ENCODE results near the gene GID4.

Gene GID4

GRCh38 chr17:18027280-18027679 is 11.9 kb upstream of the GID4 start:
- Mint-ChIP-seq H3K9me3 (no peaks in the 10 kb centered on the region), H3K36me3 (ENCODE audit: low read depth) (peaks cover 14% of the 10 kb centered on the region), H3K4me3 (no peak overlapping the region), H3K27ac (no peak overlapping the region), H3K27me3 (no peaks in the 10 kb centered on the region), H3K4me1 (ENCODE audit: low read depth) (peaks cover 20% of the 10 kb centered on the region)

GRCh38 chr17:18028114-18028951 is 10.9 kb upstream of the GID4 start:
- Mint-ChIP-seq H3K4me1 (ENCODE audit: low read depth) (peaks cover 30% of the 10 kb centered on the region), H3K36me3 (ENCODE audit: low read depth) (peaks cover 14% of the 10 kb centered on the region), H3K27me3 (no peaks in the 10 kb centered on the region), H3K27ac (no peak overlapping the region), H3K4me3 (no peak overlapping the region), H3K9me3 (no peaks in the 10 kb centered on the region)

- Mint-ChIP-seq H3K27me3 (no peaks in the 10 kb centered on the region), H3K36me3 (ENCODE audit: low read depth) (peaks cover 8% of the 10 kb centered on the region), H3K9me3 (no peaks in the 10 kb centered on the region), H3K4me1 (ENCODE audit: low read depth) (peaks cover 34% of the 10 kb centered on the region), H3K4me3 (no peak overlapping the region), H3K27ac (no peak overlapping the region)
These were observed 10.2 kb upstream of the GID4 start for GRCh38 chr17:18028952-18029540.

GRCh38 chr17:18031955-18032354 is 7.3 kb upstream of the GID4 start:
- Mint-ChIP-seq H3K4me3 (no peak overlapping the region), H3K27ac (no peak overlapping the region), H3K36me3 (ENCODE audit: low read depth) (no peaks in the 10 kb centered on the region), H3K9me3 (no peaks in the 10 kb centered on the region), H3K4me1 (ENCODE audit: low read depth) (peaks cover 20% of the 10 kb centered on the region), H3K27me3 (no peaks in the 10 kb centered on the region)

- no peaks in the 10 kb centered on the region for H3K36me3 Mint-ChIP-seq (ENCODE audit: low read depth)
These were observed 5.6 kb upstream of the GID4 start for GRCh38 chr17:18033442-18034099.

GRCh38 chr17:18035704-18036103 is 3.5 kb upstream of the GID4 start:
- Mint-ChIP-seq H3K4me3 (no peak overlapping the region), H3K27me3 (no peaks in the 10 kb centered on the region), H3K4me1 (ENCODE audit: low read depth) (peaks cover 45% of the 10 kb centered on the region), H3K36me3 (ENCODE audit: low read depth) (peaks cover 4% of the 10 kb centered on the region), H3K27ac (no peak overlapping the region), H3K9me3 (no peaks in the 10 kb centered on the region)

More at GRCh38 chr17:18033442-18034099, 5.6 kb upstream of the GID4 start:
- H3K9me3 Mint-ChIP-seq: no peaks in the 10 kb centered on the region
- no peak overlapping the region for H3K27ac Mint-ChIP-seq
- H3K4me1 Mint-ChIP-seq (ENCODE audit: low read depth): peaks cover 33% of the 10 kb centered on the region
- H3K27me3 Mint-ChIP-seq: no peaks in the 10 kb centered on the region
- H3K4me3 Mint-ChIP-seq: no peak overlapping the region

GRCh38 chr17:18037486-18037885 is 1.7 kb upstream of the GID4 start:
- H3K27ac Mint-ChIP-seq: peak overlapping the region; percentile 97

GRCh38 chr17:18038149-18038850 is 908 bp upstream of the GID4 start:
- Mint-ChIP-seq H3K27me3 (no peaks in the 10 kb centered on the region), H3K4me3 (peak overlapping the region; percentile 97), H3K4me1 (ENCODE audit: low read depth) (peaks cover 51% of the 10 kb centered on the region), H3K9me3 (no peaks in the 10 kb centered on the region), H3K27ac (peak overlapping the region; percentile 97), H3K36me3 (ENCODE audit: low read depth) (peaks cover 4% of the 10 kb centered on the region)

More at GRCh38 chr17:18037486-18037885, 1.7 kb upstream of the GID4 start:
- Mint-ChIP-seq H3K9me3 (no peaks in the 10 kb centered on the region), H3K4me1 (ENCODE audit: low read depth) (peaks cover 59% of the 10 kb centered on the region), H3K4me3 (peak overlapping the region; percentile 97), H3K27me3 (no peaks in the 10 kb centered on the region), H3K36me3 (ENCODE audit: low read depth) (peaks cover 4% of the 10 kb centered on the region)

GRCh38 chr17:18039535-18040260 is 490 bp downstream of the GID4 start:
- no peaks in the 10 kb centered on the region for H3K27me3 Mint-ChIP-seq
- H3K9me3 Mint-ChIP-seq: no peaks in the 10 kb centered on the region
- H3K4me1 Mint-ChIP-seq (ENCODE audit: low read depth): peaks cover 46% of the 10 kb centered on the region
- peaks cover 7% of the 10 kb centered on the region for H3K36me3 Mint-ChIP-seq (ENCODE audit: low read depth)
- H3K27ac Mint-ChIP-seq: peak overlapping the region; percentile 97
- H3K4me3 Mint-ChIP-seq: peak overlapping the region; percentile 97

- H3K27ac Mint-ChIP-seq: peak overlapping the region; percentile 90
- peak overlapping the region; percentile 97 for H3K4me3 Mint-ChIP-seq
- no peaks in the 10 kb centered on the region for H3K9me3 Mint-ChIP-seq
- peaks cover 46% of the 10 kb centered on the region for H3K4me1 Mint-ChIP-seq (ENCODE audit: low read depth)
- H3K36me3 Mint-ChIP-seq (ENCODE audit: low read depth): peaks cover 7% of the 10 kb centered on the region
- H3K27me3 Mint-ChIP-seq: no peaks in the 10 kb centered on the region
These were observed 1.2 kb downstream of the GID4 start for GRCh38 chr17:18040261-18040858.

- Mint-ChIP-seq H3K4me1 (ENCODE audit: low read depth) (peaks cover 42% of the 10 kb centered on the region), H3K27me3 (no peaks in the 10 kb centered on the region), H3K9me3 (no peaks in the 10 kb centered on the region), H3K4me3 (peak overlapping the region; percentile 97), H3K36me3 (ENCODE audit: low read depth) (peaks cover 7% of the 10 kb centered on the region), H3K27ac (no peak overlapping the region)
These were observed 2.6 kb downstream of the GID4 start for GRCh38 chr17:18041776-18042175.

GRCh38 chr17:18042983-18043382 is 3.8 kb downstream of the GID4 start:
- Mint-ChIP-seq H3K27me3 (no peaks in the 10 kb centered on the region), H3K27ac (no peak overlapping the region), H3K9me3 (no peaks in the 10 kb centered on the region), H3K4me3 (no peak overlapping the region), H3K36me3 (ENCODE audit: low read depth) (peaks cover 15% of the 10 kb centered on the region), H3K4me1 (ENCODE audit: low read depth) (peaks cover 31% of the 10 kb centered on the region)

- no peak overlapping the region for H3K4me3 Mint-ChIP-seq
- peaks cover 15% of the 10 kb centered on the region for H3K36me3 Mint-ChIP-seq (ENCODE audit: low read depth)
- no peaks in the 10 kb centered on the region for H3K27me3 Mint-ChIP-seq
- H3K9me3 Mint-ChIP-seq: no peaks in the 10 kb centered on the region
- no peak overlapping the region for H3K27ac Mint-ChIP-seq
- peaks cover 27% of the 10 kb centered on the region for H3K4me1 Mint-ChIP-seq (ENCODE audit: low read depth)
These were observed 4.3 kb downstream of the GID4 start for GRCh38 chr17:18043491-18043890.

GRCh38 chr17:18044609-18045008 is 5.4 kb downstream of the GID4 start:
- Mint-ChIP-seq H3K27me3 (no peaks in the 10 kb centered on the region), H3K4me1 (ENCODE audit: low read depth) (peaks cover 23% of the 10 kb centered on the region), H3K36me3 (ENCODE audit: low read depth) (peaks cover 11% of the 10 kb centered on the region), H3K27ac (no peak overlapping the region), H3K4me3 (no peak overlapping the region), H3K9me3 (no peaks in the 10 kb centered on the region)
